ENCODE results near the gene LASP1NB.
A peak's percentile ranks its signal among the peaks of the same experiment; 100 is the strongest.

LASP1NB gene

DNA sequence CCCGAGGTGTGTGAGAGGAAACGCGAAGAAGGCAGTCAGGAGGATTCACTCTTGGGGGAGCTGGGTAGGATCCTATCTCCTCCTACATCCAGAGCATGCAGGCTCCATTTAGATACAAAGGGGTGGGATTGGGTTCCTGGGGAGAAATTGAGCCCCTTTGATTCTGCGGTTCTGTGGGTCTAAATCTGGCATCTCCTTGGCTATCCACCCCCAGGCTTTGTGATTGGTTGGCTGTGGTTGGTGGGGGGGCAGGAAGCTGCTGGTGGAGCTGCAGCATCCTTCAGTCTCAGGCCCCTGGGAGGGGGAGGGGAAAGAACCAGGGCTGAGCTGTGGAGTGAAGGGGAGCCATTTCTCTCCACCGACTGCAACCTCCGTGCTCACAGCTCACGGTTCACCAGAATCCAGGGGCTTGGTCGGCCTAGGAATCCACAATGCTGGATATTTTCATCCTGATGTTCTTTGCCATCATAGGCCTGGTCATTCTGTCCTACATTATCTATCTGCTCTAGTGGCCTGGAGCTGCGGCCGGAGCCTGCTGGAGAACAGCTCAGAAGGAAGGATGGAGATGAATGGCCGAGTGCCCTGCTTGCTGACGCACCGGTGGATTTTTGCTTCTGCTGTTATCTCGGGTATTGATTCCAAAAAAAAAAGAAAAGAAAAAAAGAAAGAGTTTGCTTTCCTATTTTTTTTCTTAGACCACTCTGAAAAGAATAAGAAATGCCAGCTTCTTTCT, at the start of gene LASP1NB:
TSS of gene LASP1NB (plus strand) at position 352 of the 733 bp plus-strand sequence.
- Mint-ChIP-seq H3K4me3 (peak within 1 kb of the TSS; percentile 33), H3K4me1 (peaks cover 34% of the 10 kb centered on the region), H3K27ac (peak within 1 kb of the TSS; percentile 24), H3K9me3 (no peaks in the 10 kb centered on the region), H3K27me3 (no peaks in the 10 kb centered on the region), H3K36me3 (no peaks in the 10 kb centered on the region)

DNA sequence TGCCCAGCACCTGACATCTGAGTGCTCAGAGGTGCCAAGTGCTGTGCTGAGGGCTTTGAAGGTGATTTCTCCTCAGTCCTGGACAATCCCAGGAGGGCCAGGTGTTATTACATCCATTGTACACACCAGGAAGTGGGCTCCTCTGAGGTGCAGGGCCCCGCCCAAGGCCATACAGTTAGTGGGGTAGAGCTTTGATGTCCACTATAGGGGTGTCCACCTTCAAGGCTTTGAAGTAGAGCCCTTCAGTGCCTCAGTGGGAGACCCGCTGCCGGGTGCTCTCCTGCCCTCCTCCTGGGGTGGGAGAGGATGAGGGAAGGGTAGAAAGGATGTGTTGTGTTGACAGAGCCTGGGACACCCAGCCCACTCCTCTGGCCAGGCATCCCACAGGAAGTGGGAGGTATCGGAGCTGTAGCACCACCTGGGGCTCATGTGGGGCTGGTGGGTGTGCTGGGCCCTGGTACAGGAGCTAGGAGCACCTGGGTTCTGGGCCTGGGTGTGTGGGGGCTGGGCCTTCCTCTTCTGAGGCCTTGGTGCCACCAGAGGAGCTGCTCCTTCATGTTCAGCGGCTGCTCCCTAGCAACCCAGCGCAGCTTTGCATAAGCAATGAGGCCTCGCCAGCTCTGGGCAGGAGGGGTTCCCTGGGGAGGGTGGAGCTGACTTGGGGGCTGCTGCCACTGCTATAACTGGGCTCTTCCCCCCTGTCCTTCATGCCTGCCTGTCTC, 48.1 kb upstream of the LASP1NB start:
- H3K4me1 Mint-ChIP-seq = peaks cover 95% of the 10 kb centered on the region
- H3K9me3 Mint-ChIP-seq = no peaks in the 10 kb centered on the region
- peak overlapping the region; percentile 51 for H3K4me3 Mint-ChIP-seq
- peak overlapping the region; percentile 89 for H3K27ac Mint-ChIP-seq
- no peaks in the 10 kb centered on the region for H3K27me3 Mint-ChIP-seq
- peaks cover 9% of the 10 kb centered on the region for H3K36me3 Mint-ChIP-seq

DNA sequence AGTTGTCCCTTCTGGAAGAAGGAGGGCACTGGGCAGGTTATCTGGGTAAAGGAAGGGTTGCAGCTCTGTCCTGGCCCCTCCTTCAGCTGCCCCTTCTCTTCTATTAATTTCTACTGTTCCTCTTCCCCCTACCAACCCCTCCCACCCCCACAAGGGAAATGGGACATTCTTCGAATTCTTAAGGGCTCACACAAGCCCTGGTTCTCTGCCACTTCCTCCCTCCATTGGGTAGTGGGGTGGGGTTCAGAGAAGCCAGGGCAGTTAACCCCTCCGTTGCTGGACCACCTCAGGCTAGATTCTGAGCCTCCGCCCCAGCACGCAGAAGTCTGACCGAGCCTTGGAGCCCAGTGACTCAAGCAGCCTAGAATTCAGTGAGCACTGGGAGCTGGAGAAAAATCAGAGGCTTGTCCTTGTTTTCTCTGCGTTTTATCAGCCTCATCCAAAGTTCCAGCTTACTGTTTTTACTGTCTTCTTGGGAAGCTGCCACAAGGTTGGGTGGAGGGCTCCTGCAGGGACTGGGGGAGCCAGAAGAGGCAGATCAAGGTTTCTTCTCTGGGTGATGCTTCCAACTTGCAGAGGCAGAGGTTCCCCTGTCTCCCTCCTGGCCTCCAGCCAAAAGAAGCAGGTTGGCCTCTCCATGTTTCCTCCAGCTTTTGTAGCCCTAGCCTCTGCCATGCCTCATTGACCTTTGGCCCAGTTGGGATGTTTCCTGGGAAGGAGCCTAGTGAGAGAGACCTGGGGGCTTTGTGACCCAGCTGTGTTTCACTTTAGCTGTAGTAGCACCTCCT, 45.3 kb upstream of the LASP1NB start:
- H3K9me3 Mint-ChIP-seq = no peaks in the 10 kb centered on the region
- H3K27me3 Mint-ChIP-seq = no peaks in the 10 kb centered on the region
- peaks cover 89% of the 10 kb centered on the region for H3K4me1 Mint-ChIP-seq
- H3K36me3 Mint-ChIP-seq = peaks cover 11% of the 10 kb centered on the region
- H3K27ac Mint-ChIP-seq = peak overlapping the region; percentile 93
- peak overlapping the region; percentile 65 for H3K4me3 Mint-ChIP-seq

DNA sequence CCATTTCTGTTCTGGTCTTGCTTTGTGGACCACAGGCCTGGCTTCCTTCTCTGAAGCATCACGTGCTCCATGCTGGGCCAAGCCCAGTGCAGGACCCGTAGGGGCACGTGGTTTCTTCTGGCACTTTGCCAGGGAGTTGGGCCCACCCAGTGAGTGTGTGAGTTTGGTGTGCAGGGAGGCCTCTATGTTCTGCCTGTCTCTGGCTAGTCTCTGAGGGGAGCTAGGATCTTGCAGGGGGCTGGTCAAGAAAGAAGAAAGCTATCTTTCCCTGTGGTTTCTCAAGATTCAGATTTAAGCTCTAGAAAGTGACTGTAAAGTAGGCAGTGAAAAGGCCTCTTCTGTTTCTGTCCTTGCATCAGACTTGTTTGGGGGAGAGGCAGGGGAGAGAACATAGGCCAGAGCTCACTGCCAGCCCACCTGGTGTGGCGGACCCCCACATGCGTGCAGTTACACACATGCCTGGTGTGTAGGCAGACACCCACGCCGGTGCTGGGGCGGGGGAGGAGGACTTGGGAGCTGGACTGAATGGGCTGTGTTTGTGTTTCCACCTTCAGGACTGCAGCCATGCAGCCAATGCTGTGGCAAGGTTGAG, 43.7 kb upstream of the LASP1NB start:
- no peaks in the 10 kb centered on the region for H3K9me3 Mint-ChIP-seq
- H3K27ac Mint-ChIP-seq = peak overlapping the region; percentile 91
- peaks cover 11% of the 10 kb centered on the region for H3K36me3 Mint-ChIP-seq
- peak overlapping the region; percentile 66 for H3K4me3 Mint-ChIP-seq
- no peaks in the 10 kb centered on the region for H3K27me3 Mint-ChIP-seq
- H3K4me1 Mint-ChIP-seq = peaks cover 92% of the 10 kb centered on the region

DNA sequence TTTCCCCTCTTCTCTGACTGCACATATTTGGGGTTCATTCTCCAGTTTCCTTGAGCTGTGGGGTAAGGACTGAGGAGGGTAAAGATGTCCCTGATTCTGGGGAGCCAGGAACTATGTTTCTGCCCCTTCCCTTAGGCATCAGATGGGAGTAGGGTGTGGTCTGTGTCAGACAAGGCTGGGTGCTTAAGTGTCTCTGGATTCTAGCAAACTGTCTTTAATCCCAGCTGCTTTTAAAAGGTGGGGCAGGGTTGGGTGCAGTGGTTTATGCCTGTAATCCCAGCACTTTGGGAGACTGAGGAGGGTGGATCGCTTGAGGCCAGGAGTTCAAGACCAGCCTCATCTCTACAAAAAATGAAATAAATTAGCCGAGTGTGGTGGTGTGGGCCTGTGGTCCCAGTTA, 42.5 kb upstream of the LASP1NB start:
- H3K4me3 Mint-ChIP-seq = peak overlapping the region; percentile 74
- peaks cover 11% of the 10 kb centered on the region for H3K36me3 Mint-ChIP-seq
- H3K9me3 Mint-ChIP-seq = no peaks in the 10 kb centered on the region
- no peaks in the 10 kb centered on the region for H3K27me3 Mint-ChIP-seq
- H3K4me1 Mint-ChIP-seq = peaks cover 90% of the 10 kb centered on the region
- peak overlapping the region; percentile 48 for H3K27ac Mint-ChIP-seq

DNA sequence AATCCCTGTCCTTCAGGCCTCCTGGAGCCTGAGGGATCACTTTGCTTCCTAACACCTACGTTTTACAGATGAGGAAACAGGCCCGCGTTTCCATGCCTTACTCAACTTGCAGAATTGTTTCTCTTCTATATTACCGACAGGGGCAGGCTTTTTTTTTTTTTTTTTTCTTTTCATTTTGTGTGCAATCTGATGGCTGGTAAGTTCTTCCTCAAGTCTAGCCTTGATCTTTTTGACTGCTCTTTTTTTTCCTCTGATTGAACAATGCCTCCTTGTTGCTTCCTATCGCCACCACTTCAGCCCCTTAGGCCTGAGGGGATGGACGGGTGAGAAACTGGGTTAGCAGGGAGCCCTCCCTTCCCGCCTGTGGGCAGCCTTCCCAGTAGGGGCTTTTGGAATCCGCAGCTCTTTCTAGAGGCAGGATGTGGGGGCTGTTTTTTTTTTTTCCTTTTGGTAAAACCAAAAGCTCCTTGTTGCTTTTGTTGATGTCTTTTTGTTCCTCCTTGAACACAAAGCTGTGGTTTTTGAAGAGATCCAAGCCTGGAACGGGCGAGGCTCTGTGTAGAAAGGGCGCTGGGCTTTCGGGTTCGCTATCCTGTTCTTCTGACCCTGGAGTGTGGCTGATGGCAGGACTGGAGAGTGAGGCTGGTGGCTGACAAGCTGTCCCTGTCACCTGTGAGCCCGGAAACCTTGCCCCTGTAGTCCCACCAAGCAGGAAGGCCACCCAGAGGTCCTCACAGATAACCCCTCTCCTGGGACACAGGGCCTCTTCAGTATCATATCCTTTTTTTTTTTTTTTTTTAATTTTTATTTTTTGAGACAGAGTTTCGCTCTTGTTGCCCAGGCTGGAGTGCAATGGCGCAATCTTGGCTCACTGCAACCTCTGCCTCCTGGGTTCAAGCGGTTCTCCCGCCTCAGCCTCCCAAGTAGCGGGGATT, 41.6 kb upstream of the LASP1NB start:
- Mint-ChIP-seq H3K36me3 (peaks cover 11% of the 10 kb centered on the region), H3K9me3 (no peaks in the 10 kb centered on the region), H3K4me3 (peak overlapping the region; percentile 74), H3K4me1 (peaks cover 87% of the 10 kb centered on the region), H3K27me3 (no peaks in the 10 kb centered on the region), H3K27ac (peak overlapping the region; percentile 93)

DNA sequence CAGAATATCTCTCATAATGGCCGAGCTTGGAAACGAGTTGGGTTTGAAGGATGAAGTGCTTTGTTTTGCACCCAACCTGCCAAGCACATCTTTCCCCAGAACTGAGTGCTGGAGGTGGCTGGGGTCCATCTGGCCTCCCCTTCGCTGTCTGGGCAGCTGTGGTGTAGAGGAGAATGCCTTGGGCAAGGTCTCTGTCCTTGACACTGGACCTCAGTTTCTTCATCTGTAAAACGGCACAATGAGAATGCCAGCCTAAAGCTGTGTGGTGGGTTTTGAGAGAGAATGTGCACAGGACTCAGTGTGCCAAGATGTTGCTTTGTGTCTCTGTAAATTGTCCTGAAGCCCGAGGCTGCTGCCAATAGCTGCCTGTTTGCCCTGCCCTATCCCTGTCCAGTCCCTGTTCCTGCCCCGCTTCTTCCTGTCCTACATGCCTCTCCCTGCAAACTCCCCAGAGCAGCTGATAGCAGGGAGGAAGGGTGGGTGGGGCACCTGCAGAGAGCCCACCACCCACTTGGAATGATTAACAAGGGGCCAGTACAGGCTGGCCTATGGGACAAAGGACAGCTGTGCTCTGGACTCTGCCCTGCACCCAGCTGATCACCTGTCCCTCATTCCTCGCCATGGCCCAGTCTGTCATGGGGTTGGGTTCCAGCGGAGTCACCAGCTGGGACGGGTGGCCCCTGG, 40.2 kb upstream of the LASP1NB start:
- peak overlapping the region; percentile 57 for H3K4me3 Mint-ChIP-seq
- no peaks in the 10 kb centered on the region for H3K27me3 Mint-ChIP-seq
- H3K4me1 Mint-ChIP-seq = peaks cover 88% of the 10 kb centered on the region
- H3K9me3 Mint-ChIP-seq = no peaks in the 10 kb centered on the region
- peak overlapping the region; percentile 96 for H3K27ac Mint-ChIP-seq
- H3K36me3 Mint-ChIP-seq = peaks cover 9% of the 10 kb centered on the region

DNA sequence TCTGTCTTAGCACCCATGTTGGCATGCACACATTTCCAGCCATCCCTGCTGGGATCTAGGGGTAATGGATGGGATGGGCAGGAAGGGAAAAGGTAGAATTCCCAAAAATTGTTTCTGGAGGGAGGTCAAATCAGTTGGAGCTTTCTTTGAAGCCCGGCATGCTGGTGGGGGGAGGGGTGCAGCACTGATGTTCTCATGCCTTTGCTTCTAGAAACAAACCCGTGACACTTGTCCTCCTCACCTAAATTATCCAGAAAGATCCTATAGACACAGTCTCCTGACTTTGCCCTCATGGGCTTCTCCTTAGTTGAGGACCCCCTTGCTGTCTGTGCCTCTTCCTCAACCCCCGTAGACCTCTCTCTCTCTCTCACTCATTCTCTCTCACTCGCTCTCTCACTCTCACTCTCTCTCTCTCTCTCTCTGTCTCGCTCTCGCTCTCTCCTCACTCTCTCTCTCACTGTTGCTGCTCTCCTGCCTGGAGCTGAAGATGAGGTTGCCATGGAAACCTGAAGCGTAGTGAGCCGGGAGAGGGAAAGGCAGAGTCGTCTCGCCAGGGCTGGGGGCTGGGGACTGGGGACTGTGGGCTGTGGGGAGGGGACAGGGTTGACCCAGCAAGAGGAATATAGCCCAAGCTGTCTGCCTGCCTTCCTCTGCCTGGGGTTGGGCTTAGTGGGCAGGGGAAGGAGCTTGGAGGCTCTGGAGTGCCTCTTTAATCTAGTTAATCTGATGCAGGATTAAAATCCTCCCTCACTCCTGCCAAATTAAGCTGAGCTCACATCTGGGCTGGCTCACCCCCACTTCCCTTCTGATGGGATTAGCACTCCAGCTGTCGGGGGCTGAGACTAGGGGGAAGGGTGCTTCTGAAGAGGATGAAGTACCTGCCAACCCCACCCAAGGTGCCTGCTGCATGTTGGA, 39.4 kb upstream of the LASP1NB start:
- Mint-ChIP-seq H3K27me3 (no peaks in the 10 kb centered on the region), H3K27ac (peak overlapping the region; percentile 96), H3K9me3 (no peaks in the 10 kb centered on the region), H3K36me3 (peaks cover 9% of the 10 kb centered on the region), H3K4me3 (peak overlapping the region; percentile 57), H3K4me1 (peaks cover 88% of the 10 kb centered on the region)

DNA sequence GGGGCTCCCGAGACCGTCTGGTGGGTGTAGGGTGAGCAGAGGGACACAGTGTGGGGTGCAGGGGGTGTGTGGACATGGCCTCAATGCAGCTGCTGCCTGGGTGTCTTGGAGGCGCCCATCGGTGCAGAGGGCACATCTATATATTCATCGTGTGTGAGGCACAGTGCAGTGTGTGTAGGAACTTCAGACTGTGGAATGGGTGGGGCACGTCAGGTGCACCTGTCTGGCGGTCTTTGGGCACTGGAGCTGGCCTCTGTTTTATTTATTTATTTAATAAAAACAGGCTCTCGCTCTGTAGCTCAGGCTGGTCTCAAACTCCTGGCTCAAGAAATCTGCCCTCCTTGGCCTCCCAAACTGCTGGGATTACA, 38.8 kb upstream of the LASP1NB start:
- Mint-ChIP-seq H3K36me3 (peaks cover 5% of the 10 kb centered on the region), H3K4me3 (peak overlapping the region; percentile 1), H3K9me3 (no peaks in the 10 kb centered on the region), H3K4me1 (peaks cover 88% of the 10 kb centered on the region), H3K27me3 (no peaks in the 10 kb centered on the region), H3K27ac (peak overlapping the region; percentile 96)

DNA sequence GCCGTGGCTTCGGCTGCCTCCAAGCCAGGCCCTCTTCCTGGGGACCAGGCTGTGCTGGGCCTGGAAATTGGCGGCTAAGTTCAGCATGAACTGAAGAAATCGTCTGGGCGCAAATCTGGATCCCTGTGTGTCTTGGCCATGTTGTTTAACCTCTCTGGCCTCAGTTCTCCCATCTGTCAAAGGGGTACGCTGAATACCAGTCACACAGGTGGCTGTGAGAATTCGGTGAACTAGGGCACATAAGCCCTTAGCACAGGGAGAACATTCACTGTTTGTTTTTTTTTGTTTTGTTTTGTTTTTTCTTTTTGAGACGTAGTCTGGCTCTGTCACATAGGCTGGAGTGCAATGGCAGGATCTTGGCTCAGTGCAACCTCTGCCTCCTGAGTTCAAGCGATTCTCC, 36.6 kb upstream of the LASP1NB start:
- H3K4me1 Mint-ChIP-seq = peaks cover 88% of the 10 kb centered on the region
- H3K27ac Mint-ChIP-seq = peak overlapping the region; percentile 23
- H3K4me3 Mint-ChIP-seq = no peak overlapping the region
- H3K27me3 Mint-ChIP-seq = no peaks in the 10 kb centered on the region
- no peaks in the 10 kb centered on the region for H3K36me3 Mint-ChIP-seq
- no peaks in the 10 kb centered on the region for H3K9me3 Mint-ChIP-seq

DNA sequence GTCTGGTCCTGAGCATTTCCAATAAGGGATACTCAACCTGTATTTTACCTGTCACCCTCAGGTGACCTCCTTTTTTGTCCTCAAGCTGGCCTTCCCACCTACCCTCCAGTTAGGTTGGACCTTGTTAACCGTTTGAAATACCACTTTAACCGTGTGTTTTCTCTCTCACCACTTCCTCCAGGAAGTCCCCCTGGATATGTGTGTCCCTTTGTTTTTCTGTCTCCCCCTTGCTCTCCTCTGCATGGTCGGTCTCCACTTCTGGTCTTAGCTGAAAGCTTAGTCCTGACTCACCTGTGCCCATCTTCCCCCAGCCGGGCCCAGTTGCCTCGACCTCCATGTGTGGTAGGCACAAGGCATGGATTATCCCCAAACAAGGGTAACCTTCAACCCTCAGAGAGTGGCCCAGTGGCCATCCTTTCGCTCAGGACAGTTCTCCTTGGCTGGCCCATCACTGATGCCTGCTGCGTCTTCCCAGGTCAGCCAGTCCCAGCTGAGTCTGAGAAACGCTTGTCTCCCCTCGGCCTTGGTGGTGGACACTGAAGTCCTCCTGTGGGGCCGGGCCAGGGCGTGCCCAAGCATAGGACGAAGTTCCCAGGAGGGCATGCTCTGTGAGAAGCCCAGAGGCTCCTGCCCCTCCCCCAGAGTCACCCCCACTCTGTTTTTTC, 35.5 kb upstream of the LASP1NB start:
- no peaks in the 10 kb centered on the region for H3K9me3 Mint-ChIP-seq
- H3K27ac Mint-ChIP-seq = peak overlapping the region; percentile 81
- peaks cover 89% of the 10 kb centered on the region for H3K4me1 Mint-ChIP-seq
- H3K36me3 Mint-ChIP-seq = no peaks in the 10 kb centered on the region
- H3K27me3 Mint-ChIP-seq = no peaks in the 10 kb centered on the region
- peak overlapping the region; percentile 43 for H3K4me3 Mint-ChIP-seq

DNA sequence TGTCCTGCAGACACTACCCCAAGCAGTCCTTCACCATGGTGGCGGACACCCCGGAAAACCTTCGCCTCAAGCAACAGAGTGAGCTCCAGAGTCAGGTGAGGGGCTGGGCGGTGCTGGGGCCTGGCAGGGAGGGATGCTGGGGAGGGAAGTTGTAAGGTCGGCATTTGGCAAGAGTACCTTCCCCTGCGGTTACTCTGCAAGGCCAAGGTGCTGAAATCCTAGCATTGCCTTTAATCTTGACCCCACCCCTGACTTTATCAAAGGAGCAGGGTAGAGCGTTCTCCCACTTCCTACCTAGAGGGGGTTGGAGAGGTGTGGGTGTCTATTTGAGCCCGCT, 35.0 kb upstream of the LASP1NB start:
- Mint-ChIP-seq H3K9me3 (no peaks in the 10 kb centered on the region), H3K27ac (peak overlapping the region; percentile 72), H3K4me3 (peak overlapping the region; percentile 7), H3K27me3 (no peaks in the 10 kb centered on the region), H3K36me3 (no peaks in the 10 kb centered on the region), H3K4me1 (peaks cover 84% of the 10 kb centered on the region)

DNA sequence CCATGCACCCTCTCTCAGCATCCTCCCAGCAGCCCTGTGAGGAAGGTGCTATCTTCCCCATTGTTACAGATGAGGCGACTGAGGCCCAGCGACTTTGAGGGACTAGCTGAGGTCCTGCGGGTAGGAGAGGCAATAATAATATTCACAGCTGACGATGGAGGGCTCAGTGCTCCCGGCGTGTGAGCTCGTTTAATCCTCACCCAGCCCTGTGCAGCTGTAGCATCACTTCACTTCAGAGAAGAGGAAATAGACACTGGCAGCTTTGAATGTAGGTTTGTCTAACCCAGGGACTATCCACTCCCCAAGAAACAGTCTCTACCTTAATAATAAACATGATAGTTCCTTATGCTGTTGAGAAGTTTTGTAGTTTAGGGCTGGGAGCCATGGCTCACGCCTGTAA, 34.0 kb upstream of the LASP1NB start:
- no peaks in the 10 kb centered on the region for H3K36me3 Mint-ChIP-seq
- peak overlapping the region; percentile 12 for H3K4me3 Mint-ChIP-seq
- H3K9me3 Mint-ChIP-seq = no peaks in the 10 kb centered on the region
- H3K27ac Mint-ChIP-seq = peak overlapping the region; percentile 43
- H3K27me3 Mint-ChIP-seq = no peaks in the 10 kb centered on the region
- H3K4me1 Mint-ChIP-seq = peaks cover 76% of the 10 kb centered on the region
